RWPE1 (cell line): Measurements from ENCODE around the gene DBP.

Experiments
- CTCF ChIA-PET: fragments of 350-600 bp; sonication (Branson Sonifier 250); formaldehyde crosslinking; extraction: SDS; loops from one replicate; lab custom pipeline; 2021; lab: Yijun Ruan, JAX
- POLR2A ChIA-PET: fragments of 400-600 bp; formaldehyde crosslinking; extraction: SDS; loops from one replicate; lab custom pipeline; 2020; ENCODE audit warnings: antibody characterized with exemption; ENCODE audit not compliant: low non-redundant PET; lab: Yijun Ruan, JAX
- DNase-seq: peaks from one replicate; pipeline ENCODE4 v3.0.0; 2012; ENCODE audit warnings: low spot score
- H3K27ac ChIP-seq: fragments of 450-650 bp; 2 replicates; pipeline ENCODE4 v1.5.1; 2017
- CTCF ChIP-seq: fragments of 450-650 bp; conservative IDR thresholded peaks from 2 replicates; pipeline ENCODE4 v1.5.1; 2017; ENCODE audit warnings: low read depth, mild to moderate bottlenecking

The DBP gene

GRCh38 chr19:48600679-48601417 is 36.3 kb downstream of the DBP start:
- ChIA-PET POLR2A (no interaction called here), CTCF (interaction anchor here (0.7 kb wide), 1 partner anchor 414 kb away, joined by 5 read pairs; no protein-coding TSS in a partner anchor)
- no peak for TF ChIP-seq CTCF
- DNase-seq = no peak
- no peak overlapping the region for H3K27ac ChIP-seq

- H3K27ac ChIP-seq = no peak overlapping the region
- CTCF ChIA-PET = no interaction called here
- POLR2A ChIA-PET = no interaction called here
- no peak for TF ChIP-seq CTCF
- DNase-seq = no peak
Measured at GRCh38 chr19:48598996-48599700, 38.0 kb downstream of the DBP start.

GRCh38 chr19:48596679-48597465 is 40.3 kb downstream of the DBP start:
- no peak overlapping the region for H3K27ac ChIP-seq
- no peak for DNase-seq
- ChIA-PET POLR2A (no interaction called here), CTCF (no interaction called here)
- no peak for TF ChIP-seq CTCF

- no peak for DNase-seq
- ChIA-PET CTCF (no interaction called here), POLR2A (no interaction called here)
- no peak overlapping the region for H3K27ac ChIP-seq
- TF ChIP-seq CTCF = no peak
Measured at GRCh38 chr19:48596237-48596636, 40.9 kb downstream of the DBP start.

- CTCF ChIA-PET = interaction anchor here (1.4 kb wide), 1 partner anchor 12 kb away, joined by 7 read pairs; no protein-coding TSS in a partner anchor
- POLR2A ChIA-PET = no interaction called here
- no peak for TF ChIP-seq CTCF
Measured at GRCh38 chr19:48595833-48596232, 41.3 kb downstream of the DBP start.

GRCh38 chr19:48595171-48595570 is 42.0 kb downstream of the DBP start:
- POLR2A ChIA-PET = no interaction called here
- no peak overlapping the region for H3K27ac ChIP-seq
- CTCF ChIA-PET = interaction anchor here (0.6 to 1.4 kb wide), 2 partner anchors 13 to 140 kb away, joined by 3 to 7 read pairs; partner anchors contain the start of gene KCNJ14
- no peak for TF ChIP-seq CTCF
- DNase-seq = no peak

More at GRCh38 chr19:48595833-48596232, 41.3 kb downstream of the DBP start:
- H3K27ac ChIP-seq = no peak overlapping the region
- no peak for DNase-seq
